Fibroblast of lung (primary cell): ENCODE results near the gene TMEM117.

Source experiments
- CTCF ChIP-seq, 2 donors: IDR thresholded peaks in 1 of 2; conservative IDR thresholded peaks in 1 of 2; 1 replicate in 1 of 2; 2 replicates in 1 of 2; pipeline ENCODE4 v1.5.1; 2011 to 2012; ENCODE audit warnings: low read length in 2 of 2, control low read depth in 1 of 2, inconsistent platforms in 1 of 2, low read depth in 1 of 2, mild to moderate bottlenecking in 1 of 2
- EZH2 ChIP-seq: IDR thresholded peaks from 2 replicates; pipeline ENCODE4 v1.5.1; 2012; ENCODE audit warnings: low read length, control low read depth, mild to moderate bottlenecking; ENCODE audit errors: missing control alignments

- TF ChIP-seq CTCF (conservative IDR thresholded peaks at IDR 0.05 in 1 of 2, IDR thresholded peaks at IDR 0.05 in 1 of 2; ENCODE audit: low read depth in 1 of 2, low read length in 2 of 2) = no peak
- TF ChIP-seq EZH2 = no peak
Observed at GRCh38 chr12:44091948-44092606, 256.2 kb downstream of the TMEM117 start.
